CD4-positive, alpha-beta T cell treated with Interleukin-15 for 4 hours (primary cell): ENCODE results near the gene INSRR.
A peak's percentile ranks its signal among the peaks of the same experiment; 100 is the strongest.

Source experiments
- DNase-seq: peaks from one replicate; pipeline ENCODE4 v3.0.0-alpha.2; 2020; ENCODE audit warnings: low spot score

INSRR gene

GRCh38 chr1:156804572-156805243, 54.2 kb downstream of the INSRR start:
- DNase-seq = no peak

GRCh38 chr1:156804026-156804425, 54.9 kb downstream of the INSRR start:
- no peak for DNase-seq

- no peak for DNase-seq
Measured at GRCh38 chr1:156803086-156803851, 55.6 kb downstream of the INSRR start.

- DNase-seq = no peak
Measured at GRCh38 chr1:156802421-156802935, 56.4 kb downstream of the INSRR start.

GRCh38 chr1:156801409-156802121, 57.4 kb downstream of the INSRR start:
- no peak for DNase-seq

DNA sequence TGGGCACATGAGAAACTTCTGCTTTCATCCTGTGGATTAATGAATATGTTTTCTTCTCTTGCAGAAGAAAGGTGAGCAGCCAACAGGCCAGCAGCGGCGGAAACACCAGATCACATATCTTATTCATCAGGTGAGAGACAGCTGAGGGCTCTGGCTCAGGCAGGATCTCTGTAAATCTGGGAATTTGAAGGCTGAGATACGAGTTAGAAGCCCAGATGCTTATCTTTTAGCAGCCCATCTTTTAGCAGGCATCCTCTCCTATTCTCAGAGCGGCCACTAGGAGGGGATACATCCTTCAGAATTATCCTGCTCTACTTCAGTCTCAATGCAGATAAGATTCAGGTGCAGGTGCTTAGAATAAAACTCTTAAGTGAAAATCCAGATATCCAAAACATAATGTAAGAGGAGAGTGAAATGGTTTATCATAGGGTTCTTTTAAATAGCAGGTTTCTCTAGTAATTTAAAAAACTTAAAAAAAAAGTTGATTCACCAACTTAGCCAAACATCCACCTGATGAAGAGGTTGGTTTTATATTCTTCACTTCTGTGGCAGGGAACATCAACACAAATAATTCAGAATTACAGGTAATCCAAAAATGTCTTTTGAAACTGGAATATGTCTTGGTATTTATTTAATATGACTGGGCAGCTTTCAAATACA, 61.6 kb downstream of the INSRR start:
- DNase-seq = peak; percentile 71

GRCh38 chr1:156796340-156797097, 62.4 kb downstream of the INSRR start:
- DNase-seq = no peak

DNA sequence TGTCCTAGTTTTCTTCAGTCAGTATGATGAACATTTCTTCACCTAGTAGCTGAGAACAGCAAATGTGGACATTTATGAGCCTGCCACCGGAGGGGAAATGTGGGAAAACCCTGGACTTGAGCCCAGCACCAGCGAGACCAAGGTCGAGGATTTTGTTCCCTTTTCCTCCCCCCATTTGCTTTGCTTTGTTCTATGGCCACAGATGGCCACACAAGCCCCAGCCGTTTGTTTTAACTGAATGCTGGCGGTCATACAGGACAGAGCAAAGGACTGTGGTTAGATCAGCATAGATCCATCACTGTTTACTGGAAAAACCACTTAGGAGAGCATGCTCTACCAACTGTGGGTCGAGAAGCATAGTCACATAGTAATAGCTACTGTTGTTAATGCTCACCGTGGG, 63.1 kb downstream of the INSRR start:
- no peak for DNase-seq

DNA sequence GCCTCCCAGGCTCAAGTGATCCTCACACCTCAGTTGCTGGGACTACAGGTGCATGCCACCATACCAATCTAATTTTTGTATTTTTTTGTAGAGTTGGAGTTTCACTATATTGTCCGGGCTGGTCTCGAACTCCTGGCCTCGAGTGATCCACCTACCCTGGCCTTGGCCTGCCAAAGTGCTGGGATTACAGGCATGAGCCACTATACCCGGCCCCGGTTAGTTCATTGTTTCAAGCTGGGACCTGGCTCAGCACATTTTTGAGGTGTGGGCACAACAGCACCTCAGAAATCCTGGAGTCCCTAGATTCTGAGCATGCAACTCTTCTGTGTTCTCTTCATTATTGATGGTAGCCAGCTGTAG, 63.6 kb downstream of the INSRR start:
- no peak for DNase-seq

DNA sequence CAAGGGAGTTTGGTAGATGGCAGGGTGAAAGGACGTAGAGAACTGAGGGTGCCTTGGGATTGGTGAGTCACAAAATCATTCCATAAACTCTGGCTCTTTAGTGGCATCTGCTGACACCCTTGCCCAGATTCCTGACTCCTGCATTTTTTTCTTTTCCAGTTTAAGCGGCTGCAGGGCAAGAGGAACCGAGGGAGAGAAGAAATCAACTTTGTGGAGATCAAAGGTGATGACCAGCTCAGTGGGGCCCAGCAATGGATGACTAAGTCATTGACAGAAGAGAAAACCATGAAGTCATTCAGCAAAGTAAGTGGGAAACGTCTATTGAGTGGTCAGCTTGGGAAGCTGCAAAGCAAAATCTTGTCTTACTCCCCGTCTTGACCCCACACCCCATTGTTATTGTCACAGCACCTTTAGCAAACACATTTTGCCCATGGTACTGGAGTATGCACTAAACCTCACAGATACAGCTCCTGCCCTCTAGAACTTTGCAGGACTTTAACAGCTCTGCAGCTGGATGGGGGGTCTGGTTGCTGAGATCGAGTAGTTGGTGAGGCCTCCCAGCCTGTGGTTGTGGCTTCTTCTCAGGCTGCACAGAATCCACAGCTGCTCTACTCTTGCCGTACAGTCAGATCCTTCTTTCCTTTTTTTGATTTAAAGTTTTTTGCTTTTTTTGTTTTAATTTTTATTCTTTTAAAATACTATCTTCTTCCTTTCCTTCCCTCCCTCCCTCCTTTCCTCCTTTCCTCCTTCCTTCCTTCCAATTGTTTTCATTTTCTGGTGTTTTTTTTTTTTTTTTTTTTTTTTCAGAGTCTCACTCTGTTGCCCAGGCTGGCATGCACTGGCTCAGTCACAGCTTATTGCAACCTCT, 64.2 kb downstream of the INSRR start:
- no peak for DNase-seq
